GM13977 (cell line): ENCODE measurements around the gene COG2.

Experiments used
- DNase-seq: peaks from one replicate; pipeline ENCODE4 v3.0.0; 2012; ENCODE audit warnings: low spot score
- in situ Hi-C: fragments of 300-500 bp; cut with MboI; formaldehyde crosslinking; loops from one replicate; pipeline ENCODE4 v1.12.0; 2022; ENCODE audit warnings: low sequenced_read_pairs, low pct_unique_long_range_greater_than_20kb, mixed read lengths, inconsistent platforms; ENCODE audit not compliant: unreplicated experiment
- TF ChIP-seq, protein P1 (sequence below): IDR thresholded peaks from 2 replicates; pipeline ENCODE4 v1.5.1; 2012; ENCODE audit warnings: mild to moderate bottlenecking, control low read depth; ENCODE audit not compliant: insufficient read depth; ENCODE audit errors: extremely low read depth, missing control alignments

The COG2 gene, protein sequence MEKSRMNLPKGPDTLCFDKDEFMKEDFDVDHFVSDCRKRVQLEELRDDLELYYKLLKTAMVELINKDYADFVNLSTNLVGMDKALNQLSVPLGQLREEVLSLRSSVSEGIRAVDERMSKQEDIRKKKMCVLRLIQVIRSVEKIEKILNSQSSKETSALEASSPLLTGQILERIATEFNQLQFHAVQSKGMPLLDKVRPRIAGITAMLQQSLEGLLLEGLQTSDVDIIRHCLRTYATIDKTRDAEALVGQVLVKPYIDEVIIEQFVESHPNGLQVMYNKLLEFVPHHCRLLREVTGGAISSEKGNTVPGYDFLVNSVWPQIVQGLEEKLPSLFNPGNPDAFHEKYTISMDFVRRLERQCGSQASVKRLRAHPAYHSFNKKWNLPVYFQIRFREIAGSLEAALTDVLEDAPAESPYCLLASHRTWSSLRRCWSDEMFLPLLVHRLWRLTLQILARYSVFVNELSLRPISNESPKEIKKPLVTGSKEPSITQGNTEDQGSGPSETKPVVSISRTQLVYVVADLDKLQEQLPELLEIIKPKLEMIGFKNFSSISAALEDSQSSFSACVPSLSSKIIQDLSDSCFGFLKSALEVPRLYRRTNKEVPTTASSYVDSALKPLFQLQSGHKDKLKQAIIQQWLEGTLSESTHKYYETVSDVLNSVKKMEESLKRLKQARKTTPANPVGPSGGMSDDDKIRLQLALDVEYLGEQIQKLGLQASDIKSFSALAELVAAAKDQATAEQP

GRCh38 chr1:230642263-230642959, at the start of gene COG2:
Gene COG2 (plus strand): TSS chr1:230642481. CDS start chr1:230642607, 126 bp downstream.
- TF ChIP-seq, protein P1, sequence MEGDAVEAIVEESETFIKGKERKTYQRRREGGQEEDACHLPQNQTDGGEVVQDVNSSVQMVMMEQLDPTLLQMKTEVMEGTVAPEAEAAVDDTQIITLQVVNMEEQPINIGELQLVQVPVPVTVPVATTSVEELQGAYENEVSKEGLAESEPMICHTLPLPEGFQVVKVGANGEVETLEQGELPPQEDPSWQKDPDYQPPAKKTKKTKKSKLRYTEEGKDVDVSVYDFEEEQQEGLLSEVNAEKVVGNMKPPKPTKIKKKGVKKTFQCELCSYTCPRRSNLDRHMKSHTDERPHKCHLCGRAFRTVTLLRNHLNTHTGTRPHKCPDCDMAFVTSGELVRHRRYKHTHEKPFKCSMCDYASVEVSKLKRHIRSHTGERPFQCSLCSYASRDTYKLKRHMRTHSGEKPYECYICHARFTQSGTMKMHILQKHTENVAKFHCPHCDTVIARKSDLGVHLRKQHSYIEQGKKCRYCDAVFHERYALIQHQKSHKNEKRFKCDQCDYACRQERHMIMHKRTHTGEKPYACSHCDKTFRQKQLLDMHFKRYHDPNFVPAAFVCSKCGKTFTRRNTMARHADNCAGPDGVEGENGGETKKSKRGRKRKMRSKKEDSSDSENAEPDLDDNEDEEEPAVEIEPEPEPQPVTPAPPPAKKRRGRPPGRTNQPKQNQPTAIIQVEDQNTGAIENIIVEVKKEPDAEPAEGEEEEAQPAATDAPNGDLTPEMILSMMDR, result peak; percentile 100
- DNase-seq, result peak; percentile 96
- in situ Hi-C loops, result no loop called here

GRCh38 chr1:230592848-230593414, 49.4 kb upstream of the COG2 start:
- TF ChIP-seq, protein P1, result no peak
- in situ Hi-C loops, result no loop called here

GRCh38 chr1:230594214-230594773, 48.0 kb upstream of the COG2 start:
- TF ChIP-seq, protein P1, result no peak
- no peak for DNase-seq
- in situ Hi-C loops, result no loop called here

More at GRCh38 chr1:230592848-230593414, 49.4 kb upstream of the COG2 start:
- no peak for DNase-seq

- in situ Hi-C loops, result no loop called here
- TF ChIP-seq, protein P1, result no peak
Measured at GRCh38 chr1:230595181-230595580, 47.1 kb upstream of the COG2 start.

DNA sequence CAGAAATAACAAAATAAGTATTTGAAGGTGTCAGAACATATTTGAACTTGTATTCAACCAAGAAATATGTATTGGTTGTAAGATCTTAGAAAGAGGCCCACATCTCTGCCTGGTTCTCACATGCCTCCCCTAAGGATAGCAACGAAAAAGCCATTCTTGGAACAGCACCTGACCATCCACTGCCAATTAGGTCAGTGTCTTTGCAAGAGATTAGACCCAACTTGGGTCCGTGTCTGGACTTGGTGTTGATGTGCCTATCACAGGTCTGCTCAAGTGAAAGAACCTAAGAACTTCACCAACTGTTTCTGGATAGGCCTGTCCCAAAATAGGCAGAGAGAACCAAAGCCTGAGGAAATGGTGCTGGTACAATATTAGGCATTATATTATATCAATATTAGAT, 46.0 kb upstream of the COG2 start:
- in situ Hi-C loops, result no loop called here
- TF ChIP-seq, protein P1, result no peak
- DNase-seq, result no peak

More at GRCh38 chr1:230595181-230595580, 47.1 kb upstream of the COG2 start:
- DNase-seq, result no peak

GRCh38 chr1:230598745-230599144, 43.5 kb upstream of the COG2 start:
- in situ Hi-C loops, result no loop called here
- TF ChIP-seq, protein P1, result no peak
- no peak for DNase-seq
